Activated CD8-positive, alpha-beta memory T cell treated with anti-CD3 and anti-CD28 coated beads, Interleukin-2, amount 50 U/mL, for 24 hours (primary cell): ENCODE results near the gene THSD7A.

Experiments
- DNase-seq: peaks from one replicate; pipeline ENCODE4 v3.0.0-alpha.2; 2020; ENCODE audit errors: extremely low read depth

The THSD7A gene, protein sequence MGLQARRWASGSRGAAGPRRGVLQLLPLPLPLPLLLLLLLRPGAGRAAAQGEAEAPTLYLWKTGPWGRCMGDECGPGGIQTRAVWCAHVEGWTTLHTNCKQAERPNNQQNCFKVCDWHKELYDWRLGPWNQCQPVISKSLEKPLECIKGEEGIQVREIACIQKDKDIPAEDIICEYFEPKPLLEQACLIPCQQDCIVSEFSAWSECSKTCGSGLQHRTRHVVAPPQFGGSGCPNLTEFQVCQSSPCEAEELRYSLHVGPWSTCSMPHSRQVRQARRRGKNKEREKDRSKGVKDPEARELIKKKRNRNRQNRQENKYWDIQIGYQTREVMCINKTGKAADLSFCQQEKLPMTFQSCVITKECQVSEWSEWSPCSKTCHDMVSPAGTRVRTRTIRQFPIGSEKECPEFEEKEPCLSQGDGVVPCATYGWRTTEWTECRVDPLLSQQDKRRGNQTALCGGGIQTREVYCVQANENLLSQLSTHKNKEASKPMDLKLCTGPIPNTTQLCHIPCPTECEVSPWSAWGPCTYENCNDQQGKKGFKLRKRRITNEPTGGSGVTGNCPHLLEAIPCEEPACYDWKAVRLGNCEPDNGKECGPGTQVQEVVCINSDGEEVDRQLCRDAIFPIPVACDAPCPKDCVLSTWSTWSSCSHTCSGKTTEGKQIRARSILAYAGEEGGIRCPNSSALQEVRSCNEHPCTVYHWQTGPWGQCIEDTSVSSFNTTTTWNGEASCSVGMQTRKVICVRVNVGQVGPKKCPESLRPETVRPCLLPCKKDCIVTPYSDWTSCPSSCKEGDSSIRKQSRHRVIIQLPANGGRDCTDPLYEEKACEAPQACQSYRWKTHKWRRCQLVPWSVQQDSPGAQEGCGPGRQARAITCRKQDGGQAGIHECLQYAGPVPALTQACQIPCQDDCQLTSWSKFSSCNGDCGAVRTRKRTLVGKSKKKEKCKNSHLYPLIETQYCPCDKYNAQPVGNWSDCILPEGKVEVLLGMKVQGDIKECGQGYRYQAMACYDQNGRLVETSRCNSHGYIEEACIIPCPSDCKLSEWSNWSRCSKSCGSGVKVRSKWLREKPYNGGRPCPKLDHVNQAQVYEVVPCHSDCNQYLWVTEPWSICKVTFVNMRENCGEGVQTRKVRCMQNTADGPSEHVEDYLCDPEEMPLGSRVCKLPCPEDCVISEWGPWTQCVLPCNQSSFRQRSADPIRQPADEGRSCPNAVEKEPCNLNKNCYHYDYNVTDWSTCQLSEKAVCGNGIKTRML (N-terminal part only)

DNA sequence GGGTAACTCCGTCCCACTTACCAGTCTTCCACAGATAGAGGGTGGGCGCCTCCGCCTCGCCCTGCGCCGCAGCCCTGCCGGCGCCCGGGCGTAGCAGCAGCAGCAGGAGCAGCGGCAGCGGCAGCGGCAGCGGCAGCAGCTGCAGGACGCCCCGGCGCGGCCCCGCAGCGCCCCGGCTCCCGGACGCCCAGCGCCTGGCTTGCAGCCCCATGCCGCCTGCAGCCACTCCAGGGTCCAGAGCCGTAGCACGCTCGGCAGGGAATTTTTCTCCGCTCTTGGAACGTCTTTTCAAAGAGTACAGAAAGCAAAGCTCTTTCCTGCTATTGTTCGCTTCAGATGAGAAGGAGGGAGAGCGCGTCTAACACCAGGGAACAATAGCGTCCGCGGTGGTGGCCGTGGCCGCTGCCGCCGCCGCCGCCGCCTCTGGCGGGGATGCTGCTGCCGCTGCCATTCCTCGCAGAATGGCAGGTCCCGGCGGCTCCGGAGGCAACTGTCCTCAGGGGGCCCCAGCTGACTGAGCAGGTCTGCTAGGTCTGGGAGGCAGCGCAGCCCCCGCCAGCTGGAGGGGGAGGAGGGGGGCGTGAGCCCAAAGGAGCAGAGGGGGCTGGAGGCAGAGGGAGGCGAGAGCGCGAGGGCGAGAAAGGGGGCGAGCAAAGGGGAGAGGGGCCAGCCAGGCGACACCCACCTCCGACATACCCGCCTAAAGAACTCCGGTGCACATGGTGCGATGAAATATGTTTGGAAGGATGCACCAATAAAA, at the start of gene THSD7A:
Gene THSD7A, minus strand, starts transcription at position 463 of the 760 bp plus-strand sequence. Its CDS starts 252 bp downstream, at position 211.
- no peak for DNase-seq

DNA sequence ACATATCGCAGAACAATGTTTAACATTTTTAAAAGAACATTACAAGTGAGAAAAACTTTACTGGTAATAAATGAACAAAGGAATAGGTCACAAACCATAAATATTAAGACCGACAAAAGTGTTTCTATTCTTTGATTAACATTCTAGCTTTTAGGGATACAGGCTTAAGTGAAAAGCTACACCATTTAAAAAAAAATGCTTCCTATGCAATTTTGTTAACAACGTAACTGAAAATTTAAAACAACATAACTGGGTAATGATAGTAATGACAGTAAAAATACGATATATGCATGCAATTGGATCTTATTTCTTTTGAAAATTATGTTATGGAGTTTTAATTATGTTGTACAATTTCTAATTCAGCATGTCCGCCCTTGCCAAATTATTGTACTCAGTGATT, 49.7 kb upstream of the THSD7A start:
- DNase-seq, result no peak

- no peak for DNase-seq
These were observed 43.6 kb upstream of the THSD7A start for GRCh38 chr7:11875635-11876034.

DNA sequence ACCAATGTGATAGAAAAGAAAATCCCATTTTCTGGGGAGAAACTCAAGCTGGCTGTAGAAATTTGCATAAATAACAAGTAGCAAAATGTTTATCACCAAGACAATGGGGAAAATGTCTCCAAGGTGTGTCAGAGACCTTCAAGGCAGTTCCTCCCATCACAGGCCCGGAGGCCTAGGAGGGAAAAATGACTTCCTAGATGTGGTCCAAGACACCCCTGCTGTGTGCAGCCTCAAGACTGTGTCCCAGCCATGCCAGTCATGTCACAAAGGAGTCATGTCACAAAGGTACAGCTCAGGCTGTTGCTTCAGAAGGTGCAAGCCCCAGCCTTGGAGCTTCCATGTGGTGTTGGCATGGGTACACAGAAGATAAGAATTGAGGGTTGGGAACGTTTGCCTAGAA, 33.7 kb upstream of the THSD7A start:
- DNase-seq, result no peak

DNA sequence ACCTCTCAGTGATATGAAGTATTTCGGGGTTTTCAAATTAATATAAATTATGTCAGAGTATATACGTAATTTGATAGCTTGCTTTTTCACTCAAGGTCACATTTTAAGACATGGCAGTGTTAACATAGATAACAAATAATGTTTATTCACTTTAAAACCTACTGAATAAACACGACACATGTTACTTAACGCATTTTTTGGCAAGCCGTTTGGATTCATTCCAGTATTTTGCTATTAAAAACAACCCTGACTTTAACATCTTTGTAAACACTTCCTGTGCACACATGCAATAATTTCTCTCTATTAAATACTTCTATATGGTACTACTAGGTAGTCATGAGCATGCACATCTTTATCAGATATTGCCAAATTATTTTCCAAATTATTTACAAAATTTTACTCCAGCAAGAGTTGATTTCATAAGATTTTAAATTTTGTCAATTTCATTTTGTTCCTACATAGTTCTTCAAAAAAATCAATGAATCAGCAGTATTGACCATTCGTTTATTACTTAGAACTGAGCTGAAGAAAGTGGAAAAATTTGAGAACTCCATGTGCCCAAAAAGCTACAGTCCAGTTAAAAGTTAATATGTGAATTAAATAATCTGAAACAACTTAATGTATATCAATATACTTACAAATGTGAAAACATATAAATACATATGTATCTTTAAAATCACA, 26.8 kb upstream of the THSD7A start:
- no peak for DNase-seq

- DNase-seq, result no peak
These were observed 26.0 kb upstream of the THSD7A start for GRCh38 chr7:11858026-11858425.

DNA sequence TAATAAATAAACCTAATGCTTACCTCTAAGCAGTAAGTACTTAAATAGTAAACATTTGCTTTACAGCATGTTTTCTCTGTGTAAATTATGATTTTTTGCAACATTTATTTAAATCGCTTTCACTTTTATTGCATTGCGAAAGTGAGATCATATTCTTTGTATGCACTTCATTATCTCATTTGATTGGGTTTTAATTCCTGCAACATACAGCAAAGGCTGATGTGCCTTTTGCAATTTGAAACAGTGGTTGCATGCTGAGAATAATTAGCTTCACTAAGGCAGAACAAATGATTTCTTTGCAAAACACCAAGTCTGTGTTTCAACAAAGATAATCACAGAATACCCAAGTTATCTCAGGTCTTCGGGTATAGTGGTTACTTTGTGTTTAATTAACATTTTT, 16.3 kb upstream of the THSD7A start:
- no peak for DNase-seq

DNA sequence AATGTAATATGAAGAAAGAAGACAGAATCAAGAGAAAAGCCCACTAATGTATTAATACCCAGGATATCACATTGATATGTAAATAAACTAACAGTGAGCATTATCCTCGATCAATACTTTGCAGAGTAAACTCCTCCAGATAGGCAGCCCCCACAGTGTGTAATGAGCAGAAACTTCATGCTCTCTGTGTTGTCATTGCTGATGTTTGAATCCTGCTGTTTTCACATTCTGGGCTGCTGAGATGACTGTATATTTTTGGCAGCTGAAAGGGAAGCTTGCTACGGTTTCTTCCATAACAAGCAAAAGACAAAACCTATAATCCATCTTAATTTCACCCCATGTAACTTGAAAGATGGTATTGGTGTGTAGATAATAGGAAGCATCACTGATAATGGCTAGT, 15.3 kb upstream of the THSD7A start:
- DNase-seq, result no peak

DNA sequence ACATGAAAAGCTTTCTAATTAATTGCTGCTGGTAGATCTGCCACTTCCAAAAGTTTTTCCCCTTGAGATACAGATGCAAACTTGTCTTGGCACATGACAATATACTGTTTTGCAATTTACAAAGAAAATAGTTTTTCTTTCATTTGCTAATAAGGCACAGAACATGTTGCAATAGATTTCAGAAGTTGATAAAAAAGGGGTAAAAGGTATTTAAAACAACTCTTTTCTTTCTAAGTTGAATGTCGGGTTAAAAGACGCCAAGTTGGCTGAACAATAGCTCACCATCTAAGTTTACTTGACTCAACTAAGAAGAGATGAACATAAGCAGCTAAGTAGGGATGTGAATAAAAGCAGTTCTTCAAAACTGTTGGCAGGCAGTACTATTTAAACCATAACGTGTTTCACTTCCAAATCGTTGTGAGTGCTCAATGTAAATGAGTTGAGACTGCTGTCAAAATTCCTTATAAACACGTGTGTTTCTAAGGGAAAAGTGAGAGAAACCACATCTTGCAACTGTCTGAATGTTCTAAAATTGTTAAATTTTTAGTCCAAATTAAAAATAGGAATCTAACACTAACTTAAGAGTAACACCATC, 14.5 kb upstream of the THSD7A start:
- DNase-seq, result no peak

DNA sequence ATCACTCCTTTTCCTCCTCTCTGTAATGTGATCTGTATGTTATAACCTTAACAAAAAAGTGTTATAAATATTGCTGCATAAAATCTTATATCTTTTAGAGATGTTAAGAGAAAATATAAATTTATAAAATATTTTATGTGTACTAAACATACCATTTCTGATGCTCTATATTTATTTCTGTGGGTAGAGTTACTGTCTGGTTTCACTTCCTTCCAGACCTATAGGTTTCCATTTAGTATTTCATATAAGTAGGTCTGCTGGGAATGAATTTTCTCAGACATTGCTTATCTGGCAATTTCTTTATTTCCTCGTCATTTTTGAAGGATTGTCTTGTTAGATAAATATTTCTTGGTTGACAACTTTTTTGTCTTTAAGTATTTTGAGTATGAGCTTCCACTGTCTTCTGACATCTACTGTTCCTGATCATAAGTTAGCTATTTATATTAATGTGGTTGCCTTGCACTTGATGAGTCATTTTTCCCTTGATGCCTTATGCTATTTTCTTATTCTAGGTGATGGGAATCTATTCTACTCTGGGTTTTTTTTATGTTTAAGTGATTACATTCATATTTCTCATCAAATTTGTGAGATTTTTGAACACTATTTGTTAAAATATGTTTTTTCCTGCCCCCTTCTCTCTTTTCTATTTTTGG, 11.2 kb upstream of the THSD7A start:
- no peak for DNase-seq

GRCh38 chr7:11841657-11842056, 9.7 kb upstream of the THSD7A start:
- DNase-seq, result no peak

GRCh38 chr7:11835260-11835659, 3.3 kb upstream of the THSD7A start:
- DNase-seq, result no peak

DNA sequence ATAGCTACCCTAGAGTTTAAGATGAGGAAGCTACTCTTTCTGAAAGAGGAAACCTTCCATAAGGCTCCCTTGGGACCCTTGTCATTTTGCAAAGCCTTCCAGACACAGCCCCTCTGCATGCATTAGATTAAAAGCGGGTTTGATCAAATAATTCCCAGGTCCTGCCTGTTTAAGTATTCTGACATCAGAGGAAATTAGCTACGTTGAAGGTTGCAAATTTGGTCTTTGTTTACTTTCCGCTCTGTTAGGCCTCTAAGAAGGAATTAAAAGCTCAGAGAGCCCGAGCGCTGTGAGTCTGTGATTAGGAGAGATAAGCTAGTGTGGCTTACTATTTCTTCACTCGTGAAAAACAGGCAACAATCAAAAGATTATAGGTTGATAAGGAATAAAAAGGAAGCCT, 1.4 kb upstream of the THSD7A start:
- DNase-seq, result no peak

DNA sequence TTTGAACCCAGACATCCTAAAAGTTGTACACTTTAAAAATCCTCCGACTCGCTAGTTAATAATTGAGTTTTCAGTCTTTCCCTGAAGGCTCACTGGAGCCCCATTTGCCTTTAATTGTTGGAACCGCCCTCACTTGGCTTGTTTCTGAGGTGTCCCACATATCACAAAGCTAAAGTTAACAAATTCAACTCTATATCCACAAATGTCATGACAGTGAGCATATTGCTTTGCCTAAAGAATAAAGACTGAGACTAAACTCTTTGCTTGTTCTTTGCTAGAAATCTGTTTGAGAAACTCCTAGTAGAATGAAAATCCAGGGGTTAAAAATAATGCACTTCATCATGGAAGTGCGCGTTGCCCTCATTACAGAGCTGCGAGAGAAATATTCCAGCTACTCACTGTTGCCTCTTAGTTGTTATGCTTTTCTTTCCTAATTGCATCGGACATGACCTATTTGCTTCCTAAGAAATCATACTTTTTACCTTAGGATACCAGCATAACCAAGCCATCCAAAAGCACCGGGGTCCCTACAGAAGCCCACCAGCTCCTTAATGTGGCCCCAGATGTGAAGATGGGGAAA, 752 bp downstream of the THSD7A start:
- DNase-seq, result no peak

GRCh38 chr7:11830582-11831155, 1.3 kb downstream of the THSD7A start:
- no peak for DNase-seq

DNA sequence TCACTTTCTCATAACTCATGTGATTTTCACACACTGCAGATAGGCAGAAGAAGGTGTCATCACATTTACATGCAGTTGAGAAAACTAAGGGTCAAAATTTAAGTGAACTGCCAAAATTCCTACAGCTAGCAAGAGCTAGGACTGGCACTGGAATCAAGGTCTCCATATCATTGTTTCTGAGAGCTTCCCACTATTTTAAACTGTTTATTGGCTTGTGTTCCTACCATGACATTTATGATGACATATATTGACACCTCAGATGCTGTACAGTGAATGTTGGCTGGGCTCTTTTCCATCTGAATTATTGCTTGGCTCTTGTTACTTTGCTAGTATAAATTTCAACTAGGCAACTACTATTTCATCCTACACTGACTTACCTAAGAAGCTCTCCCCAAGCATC, 2.0 kb downstream of the THSD7A start:
- no peak for DNase-seq

DNA sequence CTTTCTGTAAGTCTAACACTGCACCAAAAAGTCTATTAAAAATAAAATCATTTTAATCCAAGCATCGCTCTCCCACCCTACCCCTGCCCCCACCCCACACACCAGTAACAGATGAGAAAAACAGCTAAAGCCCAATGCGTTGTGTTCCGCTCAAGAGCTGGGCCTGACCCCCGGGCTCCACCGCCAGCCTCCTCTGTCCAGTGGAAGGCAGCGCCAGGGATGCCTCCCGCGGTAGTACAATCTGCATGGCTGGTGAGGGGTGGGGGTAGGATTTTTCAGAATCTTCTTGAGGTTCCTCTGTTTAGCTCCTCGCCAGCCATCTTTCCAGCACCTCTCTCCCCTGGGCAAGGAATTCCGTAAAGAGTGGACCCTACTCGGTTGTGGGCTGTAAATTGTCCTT, 12.1 kb downstream of the THSD7A start:
- no peak for DNase-seq

DNA sequence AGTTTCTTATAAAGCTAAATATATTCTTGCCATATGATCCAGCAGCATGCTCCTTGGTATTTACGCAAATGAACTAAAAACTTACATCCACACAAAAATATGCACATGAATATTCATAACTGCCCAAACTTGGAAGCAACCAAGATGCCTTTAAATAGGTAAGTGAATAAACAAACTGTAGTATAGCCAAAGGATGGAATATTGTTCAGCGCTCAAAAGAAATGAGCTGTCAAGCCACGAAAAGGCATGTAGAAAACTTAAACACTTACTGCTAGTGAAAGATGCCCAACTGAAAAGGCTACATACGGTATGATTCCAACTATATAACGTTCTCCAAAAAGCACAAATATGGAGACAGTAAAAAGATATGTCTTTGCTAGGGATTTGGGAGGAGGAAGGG, 12.7 kb downstream of the THSD7A start:
- DNase-seq, result no peak

- no peak for DNase-seq
These were observed 13.7 kb downstream of the THSD7A start for GRCh38 chr7:11818281-11818680.
